ENCODE results near the gene AFAP1.

Gene AFAP1

DNA sequence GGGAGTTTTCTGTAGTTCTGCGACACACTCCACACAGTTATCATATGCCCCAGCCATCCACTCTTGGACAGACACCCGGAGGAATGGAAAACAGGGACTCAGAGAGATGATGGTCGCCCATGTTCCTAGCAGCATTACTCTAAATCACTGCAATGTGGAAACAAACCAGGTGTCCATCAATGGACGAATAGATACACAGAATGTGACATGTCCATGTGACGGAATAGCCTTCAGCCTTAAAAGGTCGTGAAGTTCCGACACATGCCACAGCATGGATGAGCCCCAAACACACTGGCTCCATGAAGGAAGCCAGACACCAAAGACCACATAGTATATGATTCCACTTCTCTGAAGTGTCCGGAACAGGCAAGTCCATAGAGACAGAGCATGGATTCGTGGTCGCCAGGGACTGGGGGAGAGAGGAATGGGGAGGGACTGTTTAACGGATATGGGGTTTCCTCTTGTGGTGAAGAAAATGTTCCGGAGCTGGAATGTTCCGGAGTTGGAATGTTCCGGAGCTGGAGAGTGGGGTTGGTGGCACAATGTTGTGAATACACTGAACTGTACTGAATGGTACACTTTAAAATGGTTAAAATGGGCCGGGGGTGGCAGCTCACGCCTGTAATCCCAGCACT lies 28.7 kb upstream of the AFAP1 start:
- DNase-seq = no peak

DNA sequence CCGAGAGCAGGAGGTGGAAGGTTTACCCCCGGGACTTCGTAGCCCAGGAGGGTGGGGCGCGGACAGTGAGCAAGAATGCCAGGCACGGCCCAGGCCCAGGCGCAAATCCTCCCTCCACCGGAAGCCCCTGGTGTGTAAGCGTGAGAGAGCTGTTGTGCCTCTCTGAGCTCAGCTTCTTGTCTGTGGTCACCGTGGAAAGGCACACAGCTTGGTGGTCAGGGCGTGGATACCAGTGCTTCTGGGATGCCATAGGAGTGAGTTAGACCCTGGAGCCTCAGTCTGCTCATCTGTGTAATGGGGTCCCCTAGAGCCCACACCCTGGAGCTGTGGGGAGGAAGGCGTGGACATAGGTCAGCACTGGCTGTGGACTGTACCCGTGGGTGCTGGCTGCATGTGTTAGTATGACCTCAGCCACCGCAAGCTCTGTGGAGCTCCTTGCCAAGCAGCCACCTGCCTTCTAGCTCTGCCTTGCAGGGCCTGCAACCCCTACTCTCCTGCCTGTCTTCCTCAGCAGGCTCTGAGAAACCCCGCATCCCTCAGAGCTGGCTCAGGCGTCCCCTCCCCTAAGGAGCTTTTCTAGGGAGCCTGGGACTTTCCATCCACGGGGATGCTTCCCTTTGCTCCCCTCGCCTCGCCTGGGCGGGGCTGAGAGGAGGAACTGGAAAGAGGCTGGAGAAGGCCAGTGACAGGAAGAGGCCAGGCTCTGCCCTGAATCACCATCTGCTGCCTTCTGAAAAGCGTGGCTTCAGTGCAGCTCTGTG lies 28.0 kb upstream of the AFAP1 start:
- DNase-seq = no peak

DNA sequence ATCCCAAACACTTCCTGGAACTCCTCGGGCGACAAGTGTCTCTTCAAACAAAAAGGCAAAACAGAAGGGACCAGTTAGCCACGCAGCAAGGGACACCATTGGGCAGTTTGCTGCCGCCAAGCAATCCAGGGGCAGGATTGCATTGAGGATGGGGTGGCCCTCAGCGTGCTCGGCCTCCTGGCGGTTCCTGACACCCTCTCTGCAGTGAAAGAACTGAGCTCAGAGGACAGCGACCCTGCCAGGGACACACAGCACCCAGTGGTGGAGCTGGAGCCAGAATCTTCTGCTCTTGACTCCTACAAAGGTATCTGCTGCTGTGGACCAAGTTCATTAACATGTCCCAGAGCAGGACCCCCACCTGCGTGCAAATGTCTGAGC lies 27.4 kb upstream of the AFAP1 start:
- DNase-seq = no peak

DNA sequence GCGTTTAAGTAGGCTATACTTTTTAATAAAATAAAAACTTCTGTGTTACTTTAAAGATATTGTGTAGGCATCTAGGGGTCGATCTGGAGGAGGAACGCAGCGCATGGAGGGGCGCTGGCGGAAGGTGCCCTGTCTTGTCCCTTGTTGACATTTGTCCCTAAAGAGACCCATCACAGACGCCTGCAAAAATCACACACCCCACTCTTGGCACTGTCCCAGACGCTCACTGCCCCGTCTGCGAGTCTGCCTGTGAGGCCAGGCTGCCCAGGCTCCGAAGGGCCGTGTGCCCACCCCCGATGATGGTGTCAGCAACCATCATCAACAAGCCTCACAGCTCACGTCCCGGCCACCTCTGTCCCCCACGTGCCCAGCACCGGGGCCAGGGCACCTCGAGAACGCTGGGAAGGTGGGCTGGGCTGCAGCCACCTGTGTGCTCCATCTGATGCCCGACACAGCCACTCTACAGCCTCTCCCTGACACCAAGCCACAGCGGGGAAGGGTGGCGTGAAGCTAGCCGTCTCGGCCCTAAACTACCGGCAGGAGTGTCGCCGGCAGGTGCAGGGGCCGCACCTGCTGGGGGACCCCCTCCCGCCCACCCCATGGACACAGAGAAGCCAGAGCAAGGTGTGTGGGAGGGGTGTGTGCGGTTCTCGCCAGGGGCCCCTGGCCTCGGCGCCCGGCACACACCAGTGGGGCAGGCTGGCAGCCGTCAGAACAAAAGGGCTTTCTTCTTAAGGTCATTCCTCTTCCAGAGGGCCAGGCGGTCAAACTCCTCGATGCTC lies 26.8 kb upstream of the AFAP1 start:
- no peak for DNase-seq

DNA sequence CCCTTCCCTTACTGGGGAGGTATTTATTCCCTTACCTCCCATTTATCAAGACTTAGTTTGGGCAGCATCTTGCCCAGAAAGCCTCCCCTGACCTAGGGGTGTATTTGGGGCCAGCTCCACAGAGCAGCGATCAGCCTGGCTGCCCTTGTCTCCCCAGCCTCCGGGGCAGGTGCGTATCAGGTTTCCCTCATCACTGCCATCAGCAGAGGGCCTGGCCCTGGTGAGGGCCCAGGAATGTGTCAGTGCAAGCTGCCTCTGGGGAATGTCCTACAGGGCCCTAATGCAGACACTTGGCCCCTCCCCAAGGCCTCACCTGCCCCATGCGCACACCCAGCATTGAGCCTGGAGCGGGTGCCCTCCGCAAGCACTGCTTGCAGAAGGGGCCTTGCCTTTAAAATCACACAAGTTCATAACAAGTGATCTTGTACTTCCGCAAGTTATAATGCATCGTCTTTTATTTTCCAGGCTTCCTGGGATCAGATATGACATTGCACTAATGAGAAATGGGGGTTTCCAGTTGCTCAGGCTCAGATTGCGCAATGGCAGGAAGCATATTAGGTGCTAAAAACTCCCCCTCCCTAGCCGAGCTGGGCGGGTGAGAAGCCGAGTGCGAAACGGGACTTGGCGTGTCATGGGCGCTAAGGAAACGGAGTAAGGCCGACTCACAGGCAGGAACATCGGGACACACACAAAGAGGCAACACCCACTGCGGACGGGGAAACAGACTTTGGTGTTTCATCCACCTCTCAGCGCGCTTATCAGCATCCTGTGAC lies 25.4 kb upstream of the AFAP1 start:
- no peak for DNase-seq

DNA sequence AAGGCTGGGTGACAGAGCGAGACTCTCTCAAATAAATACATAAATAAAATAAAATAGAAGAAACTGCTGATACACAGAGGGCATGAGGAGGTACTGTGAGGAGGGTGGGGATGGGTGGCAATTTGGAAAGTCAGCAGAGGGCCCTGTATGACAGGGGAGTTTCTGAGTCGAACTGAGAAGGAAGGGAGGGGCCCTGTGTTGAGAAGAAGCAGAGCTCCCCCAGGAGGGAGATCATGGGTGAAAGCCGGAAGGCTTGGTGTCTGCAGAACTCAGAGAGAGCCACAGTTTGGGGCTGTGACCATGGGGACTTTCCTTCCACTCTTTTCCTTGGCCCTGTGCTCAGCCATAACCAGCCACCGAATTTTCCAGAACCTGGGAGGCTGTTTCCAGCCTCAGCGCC lies 24.8 kb upstream of the AFAP1 start:
- DNase-seq = no peak

DNA sequence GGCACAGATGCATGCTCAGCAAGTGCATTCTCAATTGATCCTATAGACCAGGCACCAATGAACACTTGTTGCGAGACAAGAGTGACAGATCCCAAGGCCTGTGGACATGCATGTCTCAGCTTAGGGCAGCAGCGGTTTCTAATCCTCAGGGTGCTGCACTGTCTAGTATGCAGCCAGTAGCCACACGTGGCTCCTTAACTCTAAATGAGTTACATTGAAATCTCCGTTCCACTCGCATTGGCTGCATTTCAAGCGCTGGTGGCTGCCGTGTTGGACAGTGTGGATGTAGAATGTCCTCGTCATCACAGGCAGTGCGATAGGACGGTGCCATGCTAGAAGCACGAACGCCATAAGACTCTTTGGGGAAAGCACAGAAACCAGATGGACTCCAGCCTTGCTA lies 24.0 kb upstream of the AFAP1 start:
- DNase-seq = no peak

DNA sequence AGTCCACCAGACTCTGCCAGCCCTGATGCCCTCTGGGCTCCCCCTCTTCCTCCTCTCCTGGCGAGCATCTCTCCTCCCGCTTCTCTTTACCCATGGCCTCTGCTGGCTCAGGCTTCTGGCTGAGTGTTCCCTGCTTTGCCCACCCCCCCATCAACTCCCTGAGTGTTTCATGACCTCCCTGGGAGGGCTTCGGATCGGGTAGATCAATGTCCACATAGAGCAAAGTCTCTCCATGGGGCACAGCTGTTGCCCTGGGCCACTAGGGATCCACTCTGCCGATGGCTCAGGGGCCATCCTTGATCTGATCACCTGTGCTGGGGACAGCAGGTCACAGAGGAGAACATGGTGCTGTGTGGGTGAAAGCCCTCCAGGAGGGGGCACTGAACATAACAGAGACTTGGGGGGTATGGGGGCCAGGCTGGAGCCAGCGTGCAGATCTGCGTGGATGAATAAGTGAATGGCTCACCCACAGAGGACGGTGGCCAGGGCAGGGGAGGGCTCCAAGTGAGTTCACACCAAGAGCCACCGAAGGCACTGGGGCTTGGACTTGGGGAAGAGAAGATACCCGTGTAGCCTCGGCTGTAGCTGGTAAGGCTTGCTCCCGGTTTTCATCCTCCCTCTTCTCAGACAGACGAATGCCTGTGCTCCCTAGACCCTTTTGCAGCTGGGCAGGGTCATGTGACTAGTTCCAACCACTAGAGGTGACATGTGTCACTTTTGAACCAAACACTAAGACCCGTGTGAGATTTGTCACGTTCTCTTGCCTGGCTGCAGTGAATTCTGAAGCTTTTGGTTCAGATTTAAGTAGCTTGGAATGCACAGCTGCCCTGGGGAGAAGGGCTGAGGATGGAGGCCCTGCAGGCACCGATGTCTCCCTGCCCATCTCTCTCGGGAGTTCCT lies 23.2 kb upstream of the AFAP1 start:
- DNase-seq = no peak

DNA sequence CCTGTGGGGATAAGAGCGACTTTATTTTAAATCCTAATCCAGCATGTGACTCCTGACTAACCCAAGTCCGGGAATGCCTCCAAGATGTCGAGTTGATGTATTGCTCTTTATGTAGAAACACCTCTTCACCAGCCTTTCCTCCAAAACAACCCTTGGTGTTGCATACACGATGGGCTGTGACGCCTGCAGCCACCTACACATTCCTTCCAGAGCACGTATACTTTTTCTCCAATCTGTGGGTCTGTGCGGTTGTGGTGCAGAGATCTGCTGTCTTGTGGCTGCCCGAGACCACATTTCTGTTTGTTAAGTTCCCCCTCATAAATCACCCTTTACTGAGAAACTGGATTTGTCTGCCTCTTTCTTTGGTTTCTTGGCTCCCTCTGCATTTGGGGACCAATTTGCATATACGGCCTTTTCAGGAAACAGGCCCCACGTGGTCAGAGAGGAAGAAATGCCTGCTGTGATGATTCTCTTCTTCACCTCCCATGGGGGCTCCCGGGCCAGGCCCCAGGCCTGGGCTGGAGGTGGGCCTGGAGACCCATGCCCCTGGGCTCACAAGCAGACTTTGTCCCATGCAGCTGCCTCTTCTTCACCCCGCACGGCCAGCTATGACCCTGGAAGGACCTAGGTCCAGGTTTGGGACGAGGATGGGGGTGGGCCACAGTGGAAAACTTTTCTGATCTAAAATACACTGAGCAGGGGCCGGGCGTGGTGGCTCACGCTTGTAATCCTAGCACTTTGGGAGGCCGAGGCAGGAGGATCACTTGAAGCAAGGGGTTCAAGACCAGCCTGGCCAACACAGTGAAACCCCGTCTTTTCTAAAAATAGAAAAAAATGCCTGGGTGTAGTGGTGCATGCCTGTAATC lies 21.4 kb upstream of the AFAP1 start:
- peak; percentile 93 for DNase-seq

DNA sequence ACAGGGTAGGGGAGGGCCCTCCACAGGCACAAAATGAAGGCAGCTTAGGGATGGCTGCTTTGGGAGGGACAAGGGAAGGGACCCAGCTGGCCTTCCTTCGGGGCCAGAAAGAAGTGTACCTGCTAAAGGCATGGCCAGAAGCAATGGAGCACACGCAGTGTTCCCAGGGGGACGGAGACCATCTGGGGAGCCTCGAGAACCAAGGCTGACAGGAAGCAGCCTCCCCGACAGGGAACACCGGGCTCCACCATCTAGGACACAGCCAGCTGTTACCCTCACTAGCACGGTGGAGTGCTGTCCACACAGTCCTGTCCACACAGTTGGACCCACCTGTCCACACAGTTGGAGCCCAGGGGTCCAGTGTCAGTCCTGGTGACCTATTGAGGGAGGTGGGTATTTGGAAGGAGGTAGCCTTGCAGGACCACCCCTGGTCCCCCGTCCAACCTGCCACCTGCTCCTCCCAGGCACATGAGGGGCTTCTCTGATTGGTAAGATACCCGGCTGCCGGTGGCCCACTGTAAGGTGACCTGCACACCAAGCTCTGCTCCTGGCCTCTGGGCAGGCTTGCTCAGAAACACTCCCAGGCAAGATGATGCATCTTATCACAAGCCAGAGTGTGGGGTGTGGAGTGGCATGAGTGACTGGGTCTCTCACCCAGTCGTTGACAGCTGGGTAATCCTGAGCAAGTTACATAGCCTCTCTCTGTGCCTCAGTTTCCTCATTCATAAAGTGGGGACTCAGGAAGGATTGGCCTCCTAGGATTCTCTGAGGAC lies 20.5 kb upstream of the AFAP1 start:
- DNase-seq = no peak

DNA sequence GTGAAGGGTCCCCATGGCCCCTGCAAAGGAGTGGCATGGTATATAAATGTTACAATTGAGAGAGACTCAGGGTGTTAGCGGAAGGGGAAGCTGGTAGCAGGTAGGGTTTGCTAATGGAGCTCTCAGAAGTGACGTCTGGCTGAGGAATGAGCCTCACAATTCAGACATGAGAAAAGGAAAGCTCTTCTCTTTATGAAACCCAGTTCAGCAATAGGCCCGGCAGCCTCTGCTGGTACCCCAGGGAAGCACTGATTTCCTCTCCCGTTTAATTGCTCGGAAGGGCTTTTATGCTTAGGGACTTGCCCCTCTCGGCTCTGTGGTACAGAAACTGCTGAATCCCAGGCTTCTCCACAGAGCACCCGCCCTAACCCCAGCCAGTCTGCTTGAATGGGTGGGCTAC lies 19.4 kb upstream of the AFAP1 start:
- DNase-seq = no peak

DNA sequence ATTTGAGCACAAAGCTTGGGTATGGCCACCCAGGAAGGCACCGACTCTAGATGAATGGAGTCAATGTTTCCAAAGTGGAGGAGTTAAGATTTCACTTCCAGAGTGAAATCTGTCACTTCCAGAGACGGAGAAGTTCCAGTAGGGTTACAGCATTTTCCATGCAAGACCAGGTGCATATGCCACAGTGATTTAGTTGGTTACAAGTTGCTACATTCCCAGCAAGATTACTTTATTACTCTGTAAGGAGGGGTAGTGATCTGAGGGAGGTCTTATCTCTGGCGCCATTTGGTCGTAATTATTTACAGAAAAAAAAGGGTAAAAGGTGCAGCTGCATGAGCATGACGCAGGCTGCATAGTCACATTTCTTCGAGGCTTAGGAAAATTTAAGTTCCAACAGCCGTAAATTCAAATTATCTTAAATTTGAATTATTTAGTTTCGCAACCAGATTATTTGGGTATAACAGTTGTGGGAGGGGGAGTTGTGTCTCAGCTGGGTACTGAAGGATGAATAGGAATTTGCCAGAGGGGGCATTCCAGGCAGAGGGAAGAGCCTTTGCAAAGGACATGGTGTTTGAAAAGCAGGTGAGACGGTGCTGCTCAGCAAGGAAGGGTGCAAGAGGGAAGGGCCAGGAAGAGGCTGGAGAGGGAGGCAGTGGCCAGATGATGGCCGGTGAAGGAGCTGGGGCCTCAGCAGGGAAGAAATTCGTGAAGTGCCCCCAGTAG lies 17.4 kb upstream of the AFAP1 start:
- DNase-seq = no peak

DNA sequence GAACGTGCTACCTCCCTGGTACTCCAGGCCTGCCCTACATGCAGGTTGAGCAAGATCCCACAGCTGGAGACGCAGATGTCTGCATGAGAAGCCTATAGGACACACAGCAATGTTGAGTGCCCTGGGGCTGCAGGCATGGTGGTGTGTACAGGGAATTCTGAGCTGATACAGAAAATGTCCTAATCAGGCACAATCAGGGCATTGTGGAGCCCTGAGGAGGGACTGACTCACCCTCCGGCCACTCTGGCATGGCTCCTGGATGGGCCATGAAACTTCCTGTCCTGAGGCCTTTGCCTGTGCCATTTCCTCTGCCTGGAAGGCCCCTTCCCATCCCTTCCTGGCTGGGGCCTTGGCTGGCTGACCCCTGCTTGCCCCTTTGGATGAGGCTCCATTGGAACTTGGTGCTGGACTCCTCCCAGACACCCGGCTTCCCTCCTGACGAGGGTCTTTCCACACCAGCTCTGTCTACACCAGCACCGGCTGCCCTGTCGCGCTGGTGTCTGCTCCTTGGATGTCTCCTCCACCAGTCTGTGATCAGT lies 16.7 kb upstream of the AFAP1 start:
- no peak for DNase-seq

DNA sequence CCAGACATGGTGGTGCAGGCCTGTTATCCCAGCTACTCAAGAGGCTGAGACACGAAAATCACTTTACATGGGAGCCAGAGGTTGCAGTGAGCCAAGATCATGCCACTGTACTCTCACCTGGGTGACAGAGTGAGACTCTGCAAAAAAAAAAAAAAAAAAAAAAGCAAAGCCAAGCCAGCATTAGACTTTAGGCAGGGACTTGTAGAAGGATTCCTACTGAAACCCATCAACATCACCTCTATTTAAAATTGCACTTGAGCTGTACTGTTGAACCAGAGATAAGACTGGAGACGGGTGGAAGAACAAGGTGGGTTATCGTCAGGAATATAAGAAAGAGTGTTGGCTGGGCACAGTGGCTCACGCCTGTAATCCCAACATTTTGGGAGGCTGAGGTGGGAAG lies 15.7 kb upstream of the AFAP1 start:
- DNase-seq = no peak

DNA sequence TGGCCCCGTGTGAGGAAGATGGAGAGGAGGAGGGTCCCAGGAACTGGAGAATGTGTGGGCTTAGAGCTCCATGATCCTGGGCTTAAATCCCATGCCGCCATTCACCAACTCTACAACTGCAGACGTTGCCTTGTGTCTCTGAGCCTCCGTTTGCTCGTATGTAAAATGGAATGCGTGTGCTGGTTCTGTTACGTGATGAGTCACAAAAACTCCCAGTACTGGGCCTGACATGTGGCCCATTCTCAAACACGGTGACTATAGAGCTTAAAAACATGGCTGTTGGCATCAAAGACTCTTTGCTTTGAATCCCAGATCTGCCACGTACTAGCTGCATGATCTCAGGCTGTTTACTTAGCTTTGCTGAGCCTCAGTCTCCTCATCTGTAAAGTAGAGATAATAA lies 13.0 kb upstream of the AFAP1 start:
- DNase-seq = no peak

DNA sequence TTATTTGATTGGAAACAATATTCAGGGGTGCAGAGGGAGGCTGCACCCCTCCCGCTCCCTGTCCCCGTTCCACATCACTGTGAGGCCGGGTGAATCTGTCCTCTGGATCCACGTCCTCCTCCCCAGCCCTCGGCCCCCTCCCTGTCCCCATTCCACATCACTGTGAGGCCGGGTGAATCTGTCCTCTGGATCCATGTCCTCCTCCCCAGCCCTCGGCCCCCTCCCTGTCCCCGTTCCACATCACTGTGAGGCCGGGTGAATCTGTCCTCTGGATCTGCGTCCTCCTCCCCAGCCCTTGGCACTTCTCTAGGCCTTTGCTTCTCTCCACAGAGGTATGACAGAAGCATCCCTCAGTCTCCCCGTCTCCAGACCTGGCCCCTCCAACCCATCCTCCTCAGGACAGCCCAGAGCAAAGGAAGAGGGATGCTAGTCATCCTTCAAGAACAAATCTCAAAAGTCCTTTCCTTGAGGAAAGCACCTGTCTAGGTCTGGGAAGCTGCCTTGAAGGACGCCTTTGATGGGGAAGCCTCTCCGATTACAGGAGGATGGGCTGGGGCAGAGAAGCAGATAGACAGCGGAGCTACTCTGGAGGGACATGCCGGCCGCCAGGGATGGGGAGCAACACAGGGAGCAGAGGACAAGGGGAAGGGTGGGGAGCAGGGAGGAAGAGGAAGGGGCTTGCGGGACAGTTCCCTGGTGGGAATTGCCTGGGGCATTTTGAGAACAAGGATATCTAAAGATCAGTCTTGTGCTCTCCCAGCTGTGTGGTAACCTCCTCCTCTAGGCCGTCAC lies 10.8 kb upstream of the AFAP1 start:
- no peak for DNase-seq

DNA sequence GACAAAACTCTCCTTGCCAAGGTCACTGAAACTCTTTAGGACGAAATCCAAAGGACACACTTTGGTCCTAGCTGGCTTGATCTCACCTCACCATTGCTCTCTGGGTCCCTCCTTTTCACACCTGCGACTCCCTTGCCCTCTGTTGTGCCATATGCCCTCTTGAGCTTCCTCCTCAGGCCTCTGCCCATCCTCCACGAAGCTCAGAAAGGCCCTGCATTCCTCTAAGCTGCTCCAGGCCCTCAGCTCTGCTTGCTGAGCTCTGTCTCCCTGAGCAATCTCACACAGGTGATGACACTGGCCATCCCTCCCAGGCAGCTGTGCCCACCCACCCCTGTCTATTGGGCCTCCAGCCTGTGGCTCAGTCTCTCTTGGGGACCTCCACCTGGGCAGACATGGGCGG lies 10.1 kb upstream of the AFAP1 start:
- DNase-seq = no peak

DNA sequence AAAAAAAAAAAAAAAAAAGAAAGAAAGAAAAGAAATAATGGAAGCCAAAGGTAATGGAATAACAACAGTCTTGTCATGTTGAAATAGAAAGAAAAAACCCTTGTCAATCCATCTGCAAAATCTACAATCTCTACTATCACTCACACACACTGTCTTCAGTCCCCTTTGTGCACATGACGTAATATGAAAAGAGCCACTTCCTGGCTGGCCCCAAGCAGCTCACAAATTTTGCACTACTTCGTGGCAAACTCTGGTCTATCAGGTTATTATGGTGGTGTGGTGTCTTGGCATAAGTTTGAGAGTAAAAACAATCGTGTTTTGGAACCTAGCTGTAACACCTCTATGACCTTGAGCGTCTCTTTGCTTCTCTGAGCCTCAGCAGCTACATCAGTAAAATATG lies 8.3 kb upstream of the AFAP1 start:
- DNase-seq = no peak
